Uterus (tissue), 4 donors: ENCODE measurements around the gene CHPT1. TPM values are rescaled to one million over a fixed set of nuclear protein-coding genes. Genes with fewer than 3 reads are reported as not detected.

Experiments used
- DNase-seq, 2 donors: peaks; one replicate each; pipeline ENCODE4 v3.0.0-alpha.2; 2019 to 2020
- H3K27ac ChIP-seq, 2 donors: fragments of 200-600 bp; sonication (generic); 1 replicate in 1 of 2; 2 replicates in 1 of 2; pipeline ENCODE4 v1.5.1; 2016 to 2018
- H3K27me3 ChIP-seq, 2 donors: fragments of 200-600 bp; sonication (generic); one replicate each; pipeline ENCODE4 v1.5.1; 2018 to 2019; ENCODE audit warnings: control low read depth in 1 of 2
- H3K36me3 ChIP-seq, 2 donors: fragments of 200-600 bp; sonication (generic); one replicate each; pipeline ENCODE4 v1.5.1; 2019; ENCODE audit warnings: control low read depth in 1 of 2
- H3K4me1 ChIP-seq, 2 donors: fragments of 200-600 bp; sonication (generic); one replicate each; pipeline ENCODE4 v1.5.1; 2018 to 2019; ENCODE audit warnings: control low read depth in 1 of 2
- H3K4me3 ChIP-seq, 2 donors: fragments of 200-600 bp; sonication (generic); 1 replicate in 1 of 2; 2 replicates in 1 of 2; pipeline ENCODE4 v1.5.1; 2018 to 2019; ENCODE audit warnings: mild to moderate bottlenecking in 1 of 2
- H3K9me3 ChIP-seq, 2 donors: fragments of 200-600 bp; sonication (generic); one replicate each; pipeline ENCODE4 v1.5.1; 2019; ENCODE audit warnings: control low read depth in 1 of 2
- CTCF ChIP-seq, 4 experiments: fragments of 200-600 bp in 2 of 4; fragments of 450-650 bp in 2 of 4; sonication (generic) in 2 of 4; IDR thresholded peaks; one replicate each; pipeline ENCODE4 v1.5.1; 2016 to 2019; ENCODE audit warnings: antibody characterized with exemption in 4 of 4, mild to moderate bottlenecking in 2 of 4, moderate library complexity in 1 of 4
- POLR2A ChIP-seq, 2 donors: fragments of 450-650 bp; IDR thresholded peaks; one replicate each; pipeline ENCODE4 v1.6.1; 2016; ENCODE audit warnings: antibody characterized with exemption in 2 of 2, mild to moderate bottlenecking in 1 of 2, moderate library complexity in 1 of 2
- intact Hi-C: fragments of 100-400 bp; cut with DNase I; formaldehyde crosslinking; loops from one replicate; pipeline ENCODE4 v1.15.1; 2023; ENCODE audit warnings: low total_unique reads
- total RNA-seq, 4 donors: library from RNA; depleted of rRNA in 3 of 4; stranded (reverse); fragments of >200 nt in 3 of 4; gene quantifications; one replicate each; pipeline versions ENCODE4 v1.1.0 to v1.2.4, GENCODE V29; 2014 to 2023
- donor health status: DM: yes; HTN: yes; CAD: no.

Gene CHPT1
- total RNA-seq, 4 donors from 2014 or later: 22.5 to 105 (median 51.1) TPM

- no peaks in the 10 kb centered on the region for H3K27me3 ChIP-seq
- no peaks in the 10 kb centered on the region for H3K4me1 ChIP-seq
- no peak overlapping the region for H3K4me3 ChIP-seq
- H3K9me3 ChIP-seq: no peaks in the 10 kb centered on the region
- no peak overlapping the region for H3K27ac ChIP-seq
- intact Hi-C loops: no loop called here
- H3K36me3 ChIP-seq: no peaks in the 10 kb centered on the region
- DNase-seq: no peak
- TF ChIP-seq CTCF (IDR thresholded peaks at IDR 0.05) (no peak), POLR2A (IDR thresholded peaks at IDR 0.05) (no peak)
These were observed 66.8 kb downstream of the CHPT1 start for GRCh38 chr12:101764051-101764792.

DNA sequence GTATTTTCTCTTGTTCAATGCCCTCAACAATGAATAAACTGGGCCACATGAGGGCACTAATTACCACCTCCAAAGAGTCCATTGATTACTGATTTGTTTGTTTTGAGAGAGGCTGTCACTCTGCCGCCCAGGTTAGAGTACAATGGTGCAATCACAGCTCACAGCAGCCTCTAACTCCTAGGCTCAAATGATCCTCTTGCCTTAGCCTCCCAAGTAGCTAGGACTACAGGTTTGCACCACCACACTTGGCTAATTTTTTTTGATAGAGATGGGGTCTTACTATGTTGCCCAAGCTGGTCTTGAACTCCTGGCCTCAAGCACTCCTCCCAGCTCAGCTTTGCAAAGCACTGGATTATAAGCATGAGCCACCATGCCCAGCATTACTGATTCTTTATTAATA, 70.1 kb downstream of the CHPT1 start:
- Histone ChIP-seq H3K4me1 (no peaks in the 10 kb centered on the region), H3K4me3 (no peak overlapping the region), H3K27me3 (no peaks in the 10 kb centered on the region), H3K36me3 (no peaks in the 10 kb centered on the region), H3K27ac (no peak overlapping the region), H3K9me3 (no peaks in the 10 kb centered on the region)
- no peak for DNase-seq
- TF ChIP-seq CTCF (IDR thresholded peaks at IDR 0.05): no peak
- TF ChIP-seq POLR2A (IDR thresholded peaks at IDR 0.05): no peak
- intact Hi-C loops: no loop called here

DNA sequence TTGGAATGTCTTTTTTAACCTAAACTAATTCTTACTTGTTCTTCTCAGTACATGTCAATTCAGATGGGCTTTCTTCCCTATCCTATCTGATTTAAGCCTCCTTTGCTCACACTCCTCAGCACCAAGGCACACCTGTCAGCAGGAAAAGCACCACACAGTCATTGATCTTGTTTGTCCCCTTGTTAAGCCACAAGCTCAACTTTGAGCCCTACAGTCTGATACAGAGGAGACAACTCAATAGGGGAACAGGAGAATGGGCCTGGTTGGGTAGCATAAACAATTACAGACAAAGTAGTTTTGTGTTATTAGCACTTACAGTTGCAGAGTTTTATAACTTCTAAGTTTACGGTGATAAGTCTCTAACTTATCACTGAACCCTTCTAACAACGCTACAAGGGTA, 71.3 kb downstream of the CHPT1 start:
- intact Hi-C loops: no loop called here
- Histone ChIP-seq H3K27me3 (no peaks in the 10 kb centered on the region), H3K27ac (no peak overlapping the region), H3K9me3 (no peaks in the 10 kb centered on the region), H3K36me3 (no peaks in the 10 kb centered on the region), H3K4me1 (no peaks in the 10 kb centered on the region), H3K4me3 (no peak overlapping the region)
- no peak for TF ChIP-seq CTCF (IDR thresholded peaks at IDR 0.05)
- no peak for TF ChIP-seq POLR2A (IDR thresholded peaks at IDR 0.05)
- DNase-seq: no peak

DNA sequence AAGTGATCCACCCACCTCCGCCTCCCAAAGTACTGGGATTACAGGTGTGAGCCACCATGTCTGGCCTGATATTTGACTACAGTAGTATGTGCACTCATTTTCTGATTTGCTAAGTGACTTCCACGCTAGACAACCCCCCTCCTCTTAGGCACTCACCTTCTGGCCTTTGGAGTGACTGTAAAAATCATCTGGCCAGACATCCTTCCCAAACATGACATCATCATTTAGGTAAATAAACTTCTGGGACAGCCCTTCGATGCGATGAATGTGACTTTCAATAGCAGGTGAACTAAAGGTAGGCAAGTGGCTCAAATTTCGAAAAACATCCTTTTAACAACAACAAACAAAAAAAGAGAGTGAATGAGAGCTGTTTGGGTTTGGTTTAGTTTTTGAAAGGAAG, 72.4 kb downstream of the CHPT1 start:
- H3K27me3 ChIP-seq: no peaks in the 10 kb centered on the region
- H3K9me3 ChIP-seq: no peaks in the 10 kb centered on the region
- intact Hi-C loops: no loop called here
- H3K36me3 ChIP-seq: no peaks in the 10 kb centered on the region
- DNase-seq: no peak
- no peak overlapping the region for H3K27ac ChIP-seq
- TF ChIP-seq POLR2A (IDR thresholded peaks at IDR 0.05): no peak
- no peak overlapping the region for H3K4me3 ChIP-seq
- H3K4me1 ChIP-seq: no peaks in the 10 kb centered on the region

GRCh38 chr12:101772012-101772775, 74.8 kb downstream of the CHPT1 start:
- intact Hi-C loops: no loop called here

More at GRCh38 chr12:101772012-101772775, 74.8 kb downstream of the CHPT1 start:
- Histone ChIP-seq H3K27ac (no peak overlapping the region), H3K36me3 (no peaks in the 10 kb centered on the region), H3K27me3 (no peaks in the 10 kb centered on the region), H3K4me1 (no peaks in the 10 kb centered on the region), H3K9me3 (no peaks in the 10 kb centered on the region), H3K4me3 (no peak overlapping the region)
- TF ChIP-seq CTCF (IDR thresholded peaks at IDR 0.05): no peak
- no peak for TF ChIP-seq POLR2A (IDR thresholded peaks at IDR 0.05)
- DNase-seq: no peak
